Epithelial cell of prostate (primary cell): ENCODE measurements around the gene TEX19.

Source experiments
- DNase-seq: peaks from one replicate; pipeline ENCODE4 v3.0.0-alpha.2; 2011; ENCODE audit warnings: low read depth, low spot score
- H3K27ac ChIP-seq: fragments of 450-650 bp; 2 replicates; pipeline ENCODE4 v1.5.1; 2017; ENCODE audit warnings: mild to moderate bottlenecking

Gene TEX19

DNA sequence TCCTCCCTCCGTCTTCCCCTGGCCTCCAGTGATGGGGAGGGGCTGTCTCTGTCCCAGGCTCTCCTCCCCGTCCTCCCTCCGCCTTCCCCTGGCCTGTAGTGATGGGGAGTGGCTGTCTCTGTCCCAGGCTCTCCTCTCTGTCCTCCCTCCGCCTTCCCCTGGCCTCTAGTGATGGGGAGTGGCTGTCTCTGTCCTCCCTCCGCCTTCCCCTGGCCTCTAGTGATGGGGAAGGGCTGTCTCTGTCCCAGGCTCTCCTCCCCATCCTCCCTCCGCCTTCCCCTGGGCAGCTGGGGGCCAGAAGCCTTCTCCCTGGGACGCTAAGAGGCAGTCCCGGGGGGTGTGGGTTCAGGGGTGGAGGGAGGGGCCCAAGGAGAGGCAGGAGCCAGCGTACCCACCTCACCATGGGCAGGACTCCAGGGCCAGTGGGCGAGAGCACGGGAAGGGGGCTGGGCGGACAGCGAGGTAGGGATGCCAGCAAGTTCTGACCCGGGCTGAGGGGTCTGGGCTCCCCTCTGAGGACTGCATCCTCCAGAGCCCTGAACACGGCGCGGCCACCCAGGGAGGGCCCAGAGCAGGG is 27.3 kb downstream of the TEX19 start:
- no peak overlapping the region for H3K27ac ChIP-seq
- no peak for DNase-seq

DNA sequence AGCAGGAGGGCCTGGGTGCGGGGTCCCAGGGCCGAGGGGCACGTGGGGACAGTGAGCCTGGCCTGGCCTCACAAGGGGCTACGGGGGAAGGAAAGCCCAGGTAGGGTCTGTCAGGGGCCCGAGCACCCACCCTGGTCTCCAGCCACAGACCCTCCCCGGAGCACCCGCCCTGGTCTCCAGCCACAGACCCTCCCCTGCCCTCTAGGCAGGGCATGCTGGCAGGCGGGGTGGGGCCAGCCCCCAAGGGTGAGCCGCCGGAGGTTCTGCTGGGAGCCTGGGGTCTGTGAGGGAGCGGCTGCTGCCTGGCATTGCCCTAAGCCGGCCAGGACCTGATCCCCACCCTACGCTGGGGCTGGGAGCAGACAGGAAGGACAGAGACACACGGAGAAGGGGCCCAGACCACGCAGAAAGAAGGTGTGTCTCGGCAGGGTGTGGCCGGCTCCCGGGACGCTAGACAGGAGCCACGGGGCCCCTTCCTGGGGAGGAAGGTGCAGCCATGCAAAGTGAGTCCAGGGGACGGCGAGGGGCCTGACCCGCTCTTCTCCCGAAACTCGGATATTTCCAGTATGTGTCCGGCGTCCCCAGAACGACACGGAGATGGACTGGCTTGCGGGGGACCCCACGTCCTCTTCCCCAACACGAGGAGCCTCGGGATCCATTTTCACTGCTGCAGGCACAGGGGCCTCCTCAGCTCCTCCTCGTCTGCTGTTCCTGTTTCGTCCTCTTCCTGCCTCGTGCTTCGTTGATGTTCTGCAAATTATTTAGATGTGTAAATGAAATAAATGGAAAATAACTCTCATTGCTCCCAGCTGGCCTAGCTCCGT is 28.0 kb downstream of the TEX19 start:
- DNase-seq, result no peak
- no peak overlapping the region for H3K27ac ChIP-seq

DNA sequence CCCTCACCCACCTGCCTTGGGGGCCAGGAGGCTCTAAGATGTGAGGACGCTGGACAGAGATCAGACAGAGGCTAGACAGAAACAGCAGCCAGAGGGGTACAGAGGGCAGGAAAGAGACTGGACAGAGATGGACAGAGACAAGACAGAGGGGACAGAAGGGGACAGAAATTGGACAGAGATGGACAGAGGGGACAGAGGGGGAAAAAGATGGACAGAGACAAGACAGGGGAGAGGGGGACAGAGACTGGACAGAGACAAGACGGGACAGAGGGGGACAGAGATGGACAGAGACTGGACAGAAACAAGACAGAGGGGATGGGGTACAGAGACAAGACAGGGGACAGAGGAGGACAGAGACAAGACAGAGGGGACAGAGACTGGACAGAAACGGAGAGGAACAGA is 28.7 kb downstream of the TEX19 start:
- H3K27ac ChIP-seq, result no peak overlapping the region
- DNase-seq, result no peak

DNA sequence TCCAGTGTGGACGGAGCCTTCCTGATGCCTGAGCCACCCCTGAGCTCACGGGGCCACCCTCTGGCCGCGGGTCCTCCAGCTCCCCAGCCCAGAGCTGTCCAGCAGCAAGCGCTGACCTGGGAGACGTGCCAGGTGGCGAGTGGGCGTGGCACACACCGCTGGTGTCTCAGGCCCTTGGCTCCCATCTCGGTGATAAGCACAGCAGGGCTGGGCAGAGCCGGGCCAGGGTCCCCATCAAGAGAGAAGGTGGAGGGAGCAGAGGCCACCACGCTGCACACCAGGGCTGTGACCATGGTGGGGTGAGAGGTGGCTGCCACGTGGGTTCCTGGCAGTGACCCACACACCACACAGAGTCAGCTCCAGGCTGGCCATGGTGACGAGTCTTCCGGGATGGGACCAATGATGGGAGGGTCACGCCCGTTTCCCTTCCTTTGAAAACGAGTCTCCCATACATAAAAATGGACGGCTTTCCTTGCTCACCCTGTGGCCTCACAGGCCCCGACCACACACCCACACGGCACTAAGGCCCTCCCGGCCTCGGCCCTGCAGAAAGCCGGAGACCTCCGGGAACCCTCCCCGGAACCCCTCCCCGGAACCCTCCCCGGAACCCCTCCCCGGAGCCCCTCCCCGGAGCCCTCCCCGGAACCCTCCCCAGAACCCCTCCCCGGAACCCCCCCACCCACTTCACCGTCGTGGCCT is 29.3 kb downstream of the TEX19 start:
- H3K27ac ChIP-seq, result no peak overlapping the region
- no peak for DNase-seq

DNA sequence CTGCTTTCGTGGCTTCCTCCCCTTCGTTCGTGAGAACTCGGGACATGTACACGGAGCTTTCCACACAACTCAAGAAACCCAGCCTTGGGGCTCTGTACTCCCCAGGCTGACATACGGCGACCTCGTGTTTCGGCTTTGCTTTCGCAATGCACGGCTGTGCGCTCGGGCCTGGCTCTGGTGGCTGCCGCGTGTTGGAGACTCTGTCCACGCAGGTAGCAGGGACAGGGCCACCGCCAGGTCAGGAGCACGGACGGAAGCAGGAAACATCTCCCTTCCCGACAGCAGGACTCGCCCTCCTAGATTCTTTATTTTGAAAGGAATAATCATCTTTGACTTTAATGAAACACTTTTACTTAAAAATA is 29.9 kb downstream of the TEX19 start:
- no peak for DNase-seq

DNA sequence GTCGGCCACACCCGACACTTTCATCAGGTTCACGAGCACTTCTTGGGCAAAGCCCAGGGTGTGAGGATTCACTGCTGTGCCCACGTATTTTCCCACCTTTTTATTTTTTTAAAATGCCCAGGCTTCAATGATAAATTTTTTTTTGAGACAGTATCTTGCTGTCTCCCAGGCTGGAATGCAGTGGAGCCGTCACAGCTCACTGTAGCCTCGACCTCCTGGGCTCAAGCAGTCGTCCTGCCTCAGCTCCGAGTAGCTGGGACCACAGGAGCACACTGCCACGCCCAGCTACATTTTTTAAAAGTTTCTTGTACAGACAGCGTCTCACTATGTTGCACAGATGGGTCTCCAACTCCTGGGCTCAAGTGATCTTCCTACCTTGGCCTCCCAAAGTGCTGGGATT is 30.3 kb downstream of the TEX19 start:
- DNase-seq, result no peak
- no peak overlapping the region for H3K27ac ChIP-seq

More for the DNA sequence above, 29.9 kb downstream of the TEX19 start:
- H3K27ac ChIP-seq, result no peak overlapping the region

DNA sequence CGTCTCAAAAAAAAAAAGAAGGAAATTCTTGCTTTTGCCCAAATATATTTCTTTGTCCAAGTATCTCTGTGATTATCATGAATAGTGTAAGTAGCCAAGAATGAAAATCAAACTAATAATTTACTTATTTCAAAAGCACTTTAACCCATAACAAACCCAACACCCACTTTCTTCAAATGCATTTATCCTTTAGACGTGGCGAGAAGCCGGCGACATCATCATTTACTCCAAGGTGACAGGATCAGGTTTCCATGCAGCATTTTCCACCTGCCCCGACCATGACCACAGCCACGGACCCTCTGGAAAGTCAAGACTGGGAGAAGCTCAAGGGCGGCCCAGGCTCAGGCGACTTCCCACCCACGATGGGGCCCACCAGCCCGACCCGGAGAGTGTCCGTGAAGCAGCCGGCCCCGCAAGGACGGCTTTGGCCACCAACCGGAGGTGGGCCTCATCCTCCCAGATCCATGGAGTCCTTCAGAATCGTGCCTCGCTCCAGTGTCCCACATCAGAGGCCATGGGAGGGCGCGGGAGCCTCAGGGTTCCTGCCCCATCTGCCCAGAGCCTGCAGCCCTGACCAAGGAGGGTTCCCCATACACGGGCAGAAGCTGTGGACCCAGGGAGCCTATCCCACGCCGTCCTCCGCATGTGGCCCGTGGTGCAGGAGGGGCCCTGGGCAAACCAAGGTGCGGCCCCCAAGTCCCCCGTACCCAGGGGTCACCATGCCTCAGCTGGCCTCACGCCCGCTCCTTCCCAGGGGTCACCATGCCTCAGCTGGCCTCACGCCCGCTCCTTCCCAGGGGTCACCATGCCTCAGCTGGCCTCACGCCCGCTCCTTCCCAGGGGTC is 31.2 kb downstream of the TEX19 start:
- no peak for DNase-seq
- no peak overlapping the region for H3K27ac ChIP-seq

DNA sequence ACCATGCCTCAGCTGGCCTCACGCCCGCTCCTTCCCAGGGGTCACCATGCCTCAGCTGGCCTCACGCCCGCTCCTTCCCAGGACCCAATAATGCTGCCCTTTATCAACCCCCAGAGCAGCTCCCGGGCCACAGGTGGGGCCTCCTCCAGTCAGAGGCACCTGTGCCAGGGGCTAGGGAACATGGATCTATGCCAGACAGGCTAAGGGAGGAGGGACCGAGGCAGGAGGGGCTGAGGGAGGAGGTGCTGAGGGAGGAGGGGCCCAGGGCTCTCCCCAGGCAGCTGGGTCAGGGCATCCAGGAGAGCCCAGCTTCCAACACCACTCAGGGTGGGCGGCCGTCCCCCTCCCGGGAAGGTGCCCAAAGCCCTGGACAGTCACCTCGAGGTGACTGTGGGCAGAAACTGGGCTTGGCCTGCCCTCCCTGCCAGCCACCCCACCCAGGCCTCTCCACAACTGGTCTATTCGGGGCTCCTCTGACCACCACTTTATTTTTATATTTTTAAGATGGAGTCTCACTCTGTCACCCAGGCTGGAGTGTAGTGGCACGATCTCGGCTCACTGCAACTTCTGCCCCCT is 31.9 kb downstream of the TEX19 start:
- no peak overlapping the region for H3K27ac ChIP-seq
- DNase-seq, result no peak

DNA sequence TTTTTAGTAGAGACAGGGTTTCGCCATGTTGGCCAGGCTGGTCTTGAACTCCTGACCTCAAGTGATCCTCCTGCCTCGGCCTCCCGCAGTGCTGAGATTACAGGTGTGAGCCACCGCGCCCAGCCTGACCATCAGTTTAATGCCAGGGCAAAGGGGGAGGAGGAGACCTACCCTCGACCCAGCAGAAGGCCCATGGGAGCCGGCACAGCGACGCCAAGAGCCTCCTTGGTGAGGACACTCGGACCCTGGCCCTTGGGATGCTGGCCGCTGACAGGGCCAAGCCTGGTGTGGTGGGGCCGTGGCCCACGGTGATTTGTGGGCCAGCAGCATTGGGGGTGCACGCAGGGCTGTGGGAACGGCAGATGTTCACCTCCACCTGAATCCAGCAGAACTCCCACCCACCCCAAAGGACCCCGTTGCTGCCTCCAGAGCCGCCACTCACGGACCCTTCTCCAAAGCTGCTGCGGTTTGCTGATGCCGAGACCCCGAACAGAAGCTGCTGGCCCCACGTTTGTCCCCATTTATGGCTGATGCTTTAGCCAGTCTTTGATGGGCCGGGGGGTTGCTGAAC is 32.5 kb downstream of the TEX19 start:
- no peak for DNase-seq
- H3K27ac ChIP-seq, result no peak overlapping the region

DNA sequence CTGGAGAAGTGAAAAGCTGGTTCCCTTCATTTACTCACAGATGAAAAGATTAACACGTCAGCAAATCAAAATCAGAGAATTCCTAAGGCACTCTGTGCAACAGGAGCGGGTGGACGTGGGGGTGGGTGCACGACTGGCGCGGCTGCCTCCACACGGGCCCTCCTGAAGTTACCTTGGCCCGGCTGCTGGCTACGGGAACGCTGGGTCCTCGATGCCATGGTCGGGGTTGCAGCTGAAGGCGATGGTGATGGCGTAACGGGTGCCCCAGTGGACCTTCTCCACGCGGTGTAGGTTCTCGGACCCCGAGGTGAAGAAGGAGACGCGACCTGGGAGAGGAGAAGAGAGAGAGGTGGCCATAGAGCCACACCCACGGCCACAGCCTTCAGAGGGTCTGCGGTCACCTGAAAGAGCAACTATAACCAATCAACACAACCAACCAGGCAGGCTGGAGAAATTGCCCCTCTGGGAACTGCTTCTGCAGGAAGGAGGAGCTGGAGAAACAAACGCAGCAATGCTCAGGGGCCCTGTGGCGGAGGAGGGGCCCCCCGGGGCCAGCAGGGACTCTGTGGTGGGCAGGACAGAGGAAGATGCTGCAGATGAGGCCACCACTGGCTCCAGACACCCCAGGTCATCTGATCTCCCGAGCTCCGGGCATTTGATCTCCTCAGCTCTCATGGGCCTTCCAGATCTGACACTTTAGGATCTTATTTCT is 33.3 kb downstream of the TEX19 start:
- no peak for DNase-seq
- no peak overlapping the region for H3K27ac ChIP-seq

DNA sequence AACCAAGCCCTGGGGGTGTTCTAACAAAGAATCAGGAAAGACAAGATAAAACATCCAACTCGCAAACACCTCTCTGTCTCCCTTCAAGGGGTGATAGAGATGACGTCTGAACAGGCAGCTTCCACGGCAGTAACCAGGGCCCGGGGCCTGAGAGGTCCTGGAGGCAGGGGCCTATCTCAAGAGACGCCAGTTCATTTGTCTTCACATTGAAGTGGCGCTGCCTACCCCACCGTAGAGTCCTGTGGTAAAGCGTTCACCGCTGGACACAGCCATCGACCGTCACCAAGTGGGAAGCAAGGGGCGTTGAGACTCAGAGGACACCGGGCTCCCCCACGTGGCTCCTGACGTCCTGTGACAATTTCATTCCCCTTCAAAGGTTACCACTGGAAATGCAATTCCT is 33.9 kb downstream of the TEX19 start:
- no peak overlapping the region for H3K27ac ChIP-seq
- DNase-seq, result no peak

DNA sequence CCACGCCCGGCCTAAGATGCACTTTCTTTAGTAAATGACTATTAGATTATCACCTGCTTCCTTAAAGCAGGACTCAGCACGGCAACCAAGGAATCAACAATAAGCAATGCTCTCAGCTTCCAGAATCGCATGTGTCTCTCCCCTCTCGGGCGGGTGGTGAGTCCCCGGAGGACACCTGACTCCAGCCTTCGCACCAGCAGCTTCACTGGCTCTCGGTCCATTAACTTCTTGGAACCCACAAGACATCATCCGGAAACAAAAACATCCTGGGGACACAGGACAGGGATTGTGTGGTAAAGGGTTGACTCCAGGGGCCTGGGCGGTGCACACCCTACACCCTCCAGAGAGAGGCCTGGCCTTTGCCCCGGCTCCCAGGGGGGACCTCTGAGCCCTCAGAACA is 35.2 kb downstream of the TEX19 start:
- H3K27ac ChIP-seq, result no peak overlapping the region
- no peak for DNase-seq

DNA sequence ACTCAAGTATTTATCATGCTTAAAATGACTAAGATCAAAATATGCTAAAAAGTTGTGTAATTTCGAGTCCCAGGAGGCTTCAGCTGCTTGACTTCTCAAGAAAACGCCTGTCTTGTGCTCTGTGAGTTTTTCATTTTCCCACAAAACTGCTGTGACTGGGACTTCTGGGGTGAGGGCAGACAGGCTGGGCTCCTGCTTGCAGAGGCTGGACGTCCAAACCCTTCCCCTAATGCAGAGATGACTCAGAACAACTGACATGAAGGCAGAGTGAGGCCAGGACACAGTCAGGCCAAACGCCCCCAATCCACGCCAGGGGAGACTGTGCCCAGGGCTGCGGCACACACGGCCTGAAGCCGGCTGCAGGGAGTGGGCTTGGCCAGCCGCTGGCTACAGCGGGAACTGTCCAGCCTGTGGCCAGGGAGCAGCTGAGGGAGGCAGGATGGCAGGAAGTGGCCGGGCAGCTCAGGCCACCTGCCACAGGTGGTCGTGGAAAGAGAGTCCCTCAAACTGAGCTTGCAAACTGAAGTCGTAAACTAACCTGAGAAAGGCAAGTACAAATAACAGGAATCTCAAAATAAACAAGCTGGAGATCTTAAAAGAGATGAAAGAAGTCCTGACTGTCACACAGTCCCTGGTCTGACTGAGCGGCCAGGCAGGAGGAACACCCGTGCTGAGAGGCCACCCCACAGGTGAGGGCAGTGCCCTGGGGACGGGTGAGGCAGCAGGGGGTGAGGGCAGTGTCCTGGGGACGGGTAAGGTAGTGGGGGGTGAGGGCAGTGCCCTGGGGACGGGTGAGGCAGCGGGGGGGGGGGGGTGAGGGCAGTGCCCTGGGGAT is 37.8 kb downstream of the TEX19 start:
- H3K27ac ChIP-seq, result no peak overlapping the region

DNA sequence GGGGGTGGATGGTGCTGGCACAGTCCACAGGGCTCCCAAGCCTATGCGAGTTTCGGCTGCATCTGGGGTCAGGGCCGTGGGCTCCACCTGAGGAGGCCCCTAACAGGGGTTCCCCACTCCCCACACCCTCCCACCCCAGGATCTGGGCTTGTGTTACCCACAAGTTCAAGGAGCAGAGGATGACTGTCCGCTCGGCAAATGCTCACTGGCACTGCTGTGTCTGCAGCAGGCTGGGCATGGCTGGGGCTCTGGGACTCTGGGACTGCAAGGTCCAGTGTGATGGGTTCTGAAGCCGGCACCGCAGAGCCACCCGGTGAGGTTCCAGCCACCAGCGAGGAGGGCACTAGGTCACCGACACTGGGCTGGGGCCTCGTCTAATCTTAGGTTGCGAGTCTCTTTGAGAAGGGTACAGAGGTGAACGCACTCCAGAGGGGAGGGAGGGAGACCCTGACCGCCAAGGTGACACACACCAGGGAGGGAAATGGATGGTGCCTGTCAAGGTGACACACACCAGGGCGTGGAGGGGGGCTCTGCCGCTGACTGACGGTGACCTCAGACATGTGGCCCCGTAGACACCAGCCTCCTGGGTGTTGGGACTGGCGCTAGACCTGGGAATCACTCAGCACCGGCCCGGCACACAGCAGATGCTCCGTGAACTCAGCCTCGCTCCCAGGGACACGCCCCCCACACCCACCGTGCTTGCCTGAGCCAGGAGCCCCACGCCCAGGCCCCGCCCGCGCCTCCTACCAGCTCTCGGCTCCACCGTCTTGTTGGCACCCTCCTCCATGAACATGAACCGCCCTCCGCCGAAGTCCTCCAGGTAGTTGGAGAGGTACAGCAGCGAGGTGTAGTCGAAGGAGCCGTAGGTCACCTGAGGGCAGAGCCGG is 38.6 kb downstream of the TEX19 start:
- no peak overlapping the region for H3K27ac ChIP-seq
- DNase-seq, result no peak

More for the DNA sequence above, 37.8 kb downstream of the TEX19 start:
- DNase-seq, result no peak

DNA sequence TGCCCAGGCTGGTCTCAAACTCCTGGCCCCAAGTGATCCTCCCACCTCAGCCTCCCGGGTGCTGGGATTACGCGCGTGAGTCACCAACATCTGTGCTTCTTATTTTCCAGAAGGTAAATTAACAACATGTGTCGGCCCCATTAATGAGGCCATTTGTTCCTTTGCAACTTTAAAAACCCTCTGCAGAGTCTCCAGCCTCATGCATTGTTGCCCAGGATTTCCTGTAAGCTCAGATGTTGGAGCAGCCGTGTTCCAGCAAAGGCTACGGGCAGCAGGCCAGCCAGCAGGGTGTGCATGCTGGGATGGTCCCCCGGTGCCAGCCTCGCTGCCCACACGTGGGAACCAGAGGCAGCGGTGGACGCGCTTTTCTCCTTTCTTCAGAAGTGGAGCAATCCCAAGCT is 40.0 kb downstream of the TEX19 start:
- H3K27ac ChIP-seq, result no peak overlapping the region
- DNase-seq, result no peak

DNA sequence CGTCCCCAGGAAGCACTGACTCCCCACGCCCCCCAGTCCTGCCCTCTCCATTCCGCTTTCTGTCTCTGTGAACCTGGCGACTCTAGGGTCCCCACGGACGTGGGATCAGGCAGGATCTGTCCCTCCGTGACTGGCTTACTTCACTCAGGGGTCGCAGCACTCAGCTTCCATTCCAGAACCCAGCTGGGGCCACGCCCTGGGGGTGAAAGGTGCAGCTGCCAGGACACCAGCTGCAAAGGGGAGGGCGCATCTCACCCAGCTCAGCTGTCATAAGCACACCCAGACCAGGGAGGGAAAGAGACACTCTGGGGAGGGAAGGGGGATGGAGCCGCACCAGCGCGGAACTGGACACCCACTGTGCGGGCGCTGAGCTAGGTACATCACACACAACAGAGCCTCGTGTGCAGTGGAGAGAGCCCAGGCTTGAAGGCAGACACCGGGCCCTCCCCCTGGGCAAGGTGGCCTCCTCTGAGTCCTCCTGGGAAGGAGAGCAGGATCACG is 40.6 kb downstream of the TEX19 start:
- DNase-seq, result no peak
- no peak overlapping the region for H3K27ac ChIP-seq

DNA sequence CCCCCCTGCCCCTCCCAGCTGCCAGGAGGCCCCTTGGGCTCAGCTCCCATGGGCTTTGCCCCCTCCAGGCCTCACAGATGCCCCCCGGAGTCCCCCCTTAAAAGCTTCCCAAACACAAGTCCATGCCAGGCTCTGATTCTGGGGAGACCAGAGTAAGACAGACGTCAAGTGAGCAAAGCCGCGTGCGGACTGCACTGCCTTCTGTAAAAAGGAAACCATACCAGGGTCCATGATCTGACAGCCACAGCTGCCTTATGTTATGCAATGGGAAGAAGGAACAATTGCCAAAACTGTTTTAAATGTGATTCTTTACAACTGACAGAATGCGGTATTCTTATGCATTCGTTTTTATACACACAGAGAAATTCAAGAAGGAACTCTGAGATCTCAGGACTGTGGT is 41.2 kb downstream of the TEX19 start:
- no peak overlapping the region for H3K27ac ChIP-seq
- DNase-seq, result no peak
